Endothelial cell of umbilical vein (primary cell): ENCODE results near the gene HOXB4. TPM values are rescaled to one million over a fixed set of nuclear protein-coding genes. Genes with fewer than 3 reads are reported as not detected.

Source experiments
- BruUV-seq: library from RNA; stranded (reverse); fragments of 400-500 nt; replicated peaks from 2 replicates; lab custom pipeline; 2021; lab: Mats Ljungman, UMichigan
- CTCF ChIA-PET: fragments of 300-600, 350-600 bp; sonication (Branson Sonifier 250); formaldehyde crosslinking; loops from one replicate; lab custom pipeline; 2021; ENCODE audit warnings: antibody characterized with exemption, inconsistent platforms; lab: Charles Lee
- POLR2A ChIA-PET: fragments of 300-600, 350-600 bp; sonication (Branson Sonifier 250); formaldehyde crosslinking; loops from one replicate; lab custom pipeline; 2021; ENCODE audit warnings: antibody characterized with exemption, inconsistent platforms; lab: Charles Lee
- DNase-seq: peaks from one replicate; pipeline ENCODE4 v3.0.0-alpha.2; 2011; ENCODE audit warnings: low read depth, low spot score
- FAIRE-seq: peaks from 2 replicates; lab custom pipeline; 2011; peaks lifted over from hg19 to GRCh38; lab: Jason Lieb, UNC
- H2AFZ ChIP-seq: 2 replicates; pipeline ENCODE4 v1.6.0; 2012; ENCODE audit warnings: low read depth, low read length, control low read depth, inconsistent platforms
- H3K27ac ChIP-seq: 2 replicates; pipeline ENCODE4 v1.5.1; 2011; ENCODE audit warnings: low read depth, mild to moderate bottlenecking, control low read depth, low read length, moderate library complexity; ENCODE audit not compliant: insufficient read depth
- H3K27me3 ChIP-seq, 2 experiments: 2 replicates each; pipeline versions ENCODE4 v1.6.0 to v1.6.1; 2011; ENCODE audit warnings: low read length in 2 of 2, mixed read lengths in 1 of 2; ENCODE audit not compliant: control insufficient read depth in 2 of 2, insufficient read depth in 2 of 2
- H3K36me3 ChIP-seq, 2 experiments: 2 replicates in 1 of 2; 3 replicates in 1 of 2; pipeline ENCODE4 v1.5.1; 2011; ENCODE audit warnings: low read length in 2 of 2, mild to moderate bottlenecking in 1 of 2, moderate library complexity in 1 of 2; ENCODE audit not compliant: control insufficient read depth in 2 of 2, insufficient read depth in 2 of 2; ENCODE audit errors: extremely low read depth in 1 of 2
- H3K4me1 ChIP-seq: 3 replicates; pipeline ENCODE4 v1.5.1; 2011; ENCODE audit warnings: mild to moderate bottlenecking, low read length; ENCODE audit not compliant: control insufficient read depth, insufficient read depth; ENCODE audit errors: extremely low read depth
- H3K4me2 ChIP-seq: 2 replicates; pipeline ENCODE4 v1.6.1; 2011; ENCODE audit warnings: low read length, control low read depth, mixed read lengths; ENCODE audit not compliant: insufficient read depth
- H3K4me3 ChIP-seq, 3 experiments: fragments of 200-600 bp in 1 of 3; sonication (generic), shearing (Covaris generic) in 1 of 3; replicated peaks in 1 of 3; 2 replicates each; pipeline ENCODE4 v1.5.1; 2011 to 2016; ENCODE audit warnings: control low read depth in 3 of 3, low read length in 3 of 3, mild to moderate bottlenecking in 2 of 3, inconsistent platforms in 1 of 3, low read depth in 1 of 3, moderate library complexity in 1 of 3; ENCODE audit not compliant: insufficient read depth in 1 of 3
- H3K79me2 ChIP-seq: 2 replicates; pipeline ENCODE4 v1.6.0; 2012; ENCODE audit warnings: low read length, inconsistent platforms; ENCODE audit not compliant: control insufficient read depth, insufficient read depth
- H3K9ac ChIP-seq: replicated peaks from 2 replicates; pipeline ENCODE3; 2011; ENCODE audit warnings: low read length, control low read depth; ENCODE audit not compliant: insufficient read depth; ENCODE audit errors: extremely low read depth
- H3K9me1 ChIP-seq: replicated peaks from 3 replicates; pipeline ENCODE4 v1.6.0; 2011; ENCODE audit warnings: mild to moderate bottlenecking, low read length; ENCODE audit not compliant: control insufficient read depth, insufficient read depth; ENCODE audit errors: extremely low read depth
- H3K9me3 ChIP-seq: replicated peaks from 2 replicates; pipeline ENCODE4 v1.5.1; 2012; ENCODE audit warnings: low read length, inconsistent platforms; ENCODE audit not compliant: control insufficient read depth, insufficient read depth
- H4K20me1 ChIP-seq: replicated peaks from 2 replicates; pipeline ENCODE3; 2011; ENCODE audit warnings: mild to moderate bottlenecking, low read length; ENCODE audit not compliant: control insufficient read depth, insufficient read depth; ENCODE audit errors: extremely low read depth
- EZH2 ChIP-seq: IDR thresholded peaks from 2 replicates; pipeline ENCODE4 v1.6.1; 2012; ENCODE audit warnings: borderline replicate concordance, low read depth, mild to moderate bottlenecking, moderate library complexity, low read length, inconsistent platforms; ENCODE audit not compliant: severe bottlenecking
- FOS ChIP-seq: IDR thresholded peaks from 2 replicates; pipeline ENCODE4 v1.6.1; 2011; ENCODE audit warnings: mild to moderate bottlenecking, low read length, moderate library complexity, borderline replicate concordance; ENCODE audit not compliant: insufficient read depth
- GATA2 ChIP-seq: IDR thresholded peaks from 2 replicates; pipeline ENCODE4 v1.7.0; 2011; ENCODE audit warnings: low read depth, mild to moderate bottlenecking, moderate library complexity, mixed read lengths, low read length; ENCODE audit not compliant: insufficient read length, insufficient read depth
- MYC ChIP-seq: IDR thresholded peaks from one replicate; pipeline ENCODE4 v1.6.1; 2011; ENCODE audit warnings: mild to moderate bottlenecking, low read depth, low read length
- POLR2A ChIP-seq: IDR thresholded peaks from 2 replicates; pipeline ENCODE4 v1.6.1; 2012; ENCODE audit warnings: low read depth, mild to moderate bottlenecking, control low read depth, low read length
- POLR2AphosphoS5 ChIP-seq: IDR thresholded peaks from 2 replicates; pipeline ENCODE4 v1.6.1; 2012; ENCODE audit warnings: low read depth, mild to moderate bottlenecking, control low read depth, low read length, moderate library complexity; ENCODE audit not compliant: insufficient read depth
- dilution Hi-C: fragments of 300-500 bp; cut with MboI; formaldehyde crosslinking; loops from one replicate; pipeline ENCODE4 v1.15.0; 2019; ENCODE audit warnings: low sequenced_read_pairs; ENCODE audit not compliant: extremely low pct_ligation_motif_present
- intact Hi-C: fragments of 100-400 bp; cut with micrococcal nuclease; formaldehyde crosslinking; loops from one replicate; pipeline ENCODE4 v1.10.0; 2022
- polyA plus RNA-seq, 4 experiments: library from polyadenylated mRNA; depleted of rRNA in 3 of 4; stranded (reverse) in 3 of 4; unstranded in 1 of 4; fragments of >200 nt; gene quantifications; 2 replicates each; pipeline versions ENCODE4 v1.2.1 to v1.2.3, GENCODE V29; 2011 to 2012; ENCODE audit warnings: missing spikeins in 1 of 4
- total RNA-seq: library from RNA; stranded (reverse); gene quantifications from 2 replicates; pipeline ENCODE4 v1.2.3, GENCODE V29; 2021
- TF ChIP-seq, protein P1 (sequence below), 2 donors: IDR thresholded peaks; 1 replicate in 1 of 2; 2 replicates in 1 of 2; pipeline ENCODE4 v1.5.1; 2011; ENCODE audit warnings: low read length in 2 of 2, mild to moderate bottlenecking in 2 of 2, moderate library complexity in 2 of 2, control low read depth in 1 of 2, inconsistent platforms in 1 of 2, low read depth in 1 of 2; ENCODE audit not compliant: insufficient read depth in 1 of 2; ENCODE audit errors: extremely low read depth in 1 of 2
- TF ChIP-seq, protein P2 (sequence below): IDR thresholded peaks from 2 replicates; pipeline ENCODE4 v1.6.1; 2011; ENCODE audit not compliant: insufficient read depth, insufficient read length

HOXB4 gene
- total and polyA plus RNA-seq, 2 donors (not counting 3 experiments of a cell fraction or from before 2014, with no cell fraction given), result 4.6 to 13.1 TPM

DNA sequence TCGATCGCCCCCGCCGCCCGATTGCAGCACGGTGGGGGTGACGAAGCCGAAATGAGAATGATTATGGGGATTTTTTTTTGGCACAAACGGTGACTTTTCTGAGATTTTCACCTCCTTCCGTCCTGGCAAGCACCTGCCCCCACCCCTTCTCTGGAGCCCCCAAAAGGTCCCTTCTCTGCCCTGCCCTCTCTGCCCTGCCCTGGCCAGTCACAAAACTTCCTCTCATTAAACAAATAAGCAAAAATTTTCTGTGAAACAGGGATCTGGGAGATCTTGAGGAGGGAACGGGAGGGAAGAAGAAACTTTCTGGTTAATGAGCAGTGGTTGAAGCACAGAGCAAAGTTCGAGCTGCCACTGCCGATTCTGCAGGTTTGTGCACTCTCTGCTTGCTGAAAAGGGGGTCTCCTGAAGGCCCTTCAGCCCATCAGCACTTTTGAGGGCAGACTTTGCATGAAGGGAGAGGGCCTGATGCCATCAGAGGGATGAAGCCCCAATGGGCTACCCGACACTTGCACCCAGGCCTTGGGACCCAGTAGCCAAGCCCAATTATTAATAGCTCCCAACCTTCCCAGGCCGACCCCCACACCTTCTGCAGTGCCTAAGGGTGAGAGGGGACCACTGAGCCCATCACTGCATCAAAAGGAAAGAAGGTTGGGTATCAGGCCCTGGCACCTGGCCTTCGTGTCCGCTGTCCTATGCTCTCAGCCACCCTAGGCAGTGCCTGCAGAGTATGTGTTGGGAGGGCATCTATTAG, 38.0 kb upstream of the HOXB4 start:
- Histone ChIP-seq H3K27me3 (peaks cover 43 to 57% of the 10 kb centered on the region in 2 experiments), H3K9me1 (no peaks in the 10 kb centered on the region), H3K79me2 (peaks cover 7% of the 10 kb centered on the region), H3K9ac (no peak overlapping the region), H4K20me1 (no peaks in the 10 kb centered on the region), H3K4me2 (no peak overlapping the region), H3K36me3 (no peaks in the 10 kb centered on the region), H3K4me1 (peaks cover 37% of the 10 kb centered on the region), H3K27ac (no peak overlapping the region), H3K4me3 (no peak overlapping the region), H2AFZ (no peak overlapping the region), H3K9me3 (no peaks in the 10 kb centered on the region)
- dilution Hi-C loops (no loop called here), intact Hi-C loops (loop anchor here (5.0 kb wide), 2 partner anchors 464 to 479 kb away; no protein-coding TSS in a partner anchor)
- CTCF ChIA-PET, result interaction anchor here (0.8 to 4.9 kb wide), 5 partner anchors 9 to 356 kb away, joined by 3 to 26 read pairs (median 3); no protein-coding TSS in a partner anchor
- POLR2A ChIA-PET, result no interaction called here
- FAIRE-seq (no peak), DNase-seq (no peak)
- no peak for TF ChIP-seq GATA2
- TF ChIP-seq, protein P1, sequence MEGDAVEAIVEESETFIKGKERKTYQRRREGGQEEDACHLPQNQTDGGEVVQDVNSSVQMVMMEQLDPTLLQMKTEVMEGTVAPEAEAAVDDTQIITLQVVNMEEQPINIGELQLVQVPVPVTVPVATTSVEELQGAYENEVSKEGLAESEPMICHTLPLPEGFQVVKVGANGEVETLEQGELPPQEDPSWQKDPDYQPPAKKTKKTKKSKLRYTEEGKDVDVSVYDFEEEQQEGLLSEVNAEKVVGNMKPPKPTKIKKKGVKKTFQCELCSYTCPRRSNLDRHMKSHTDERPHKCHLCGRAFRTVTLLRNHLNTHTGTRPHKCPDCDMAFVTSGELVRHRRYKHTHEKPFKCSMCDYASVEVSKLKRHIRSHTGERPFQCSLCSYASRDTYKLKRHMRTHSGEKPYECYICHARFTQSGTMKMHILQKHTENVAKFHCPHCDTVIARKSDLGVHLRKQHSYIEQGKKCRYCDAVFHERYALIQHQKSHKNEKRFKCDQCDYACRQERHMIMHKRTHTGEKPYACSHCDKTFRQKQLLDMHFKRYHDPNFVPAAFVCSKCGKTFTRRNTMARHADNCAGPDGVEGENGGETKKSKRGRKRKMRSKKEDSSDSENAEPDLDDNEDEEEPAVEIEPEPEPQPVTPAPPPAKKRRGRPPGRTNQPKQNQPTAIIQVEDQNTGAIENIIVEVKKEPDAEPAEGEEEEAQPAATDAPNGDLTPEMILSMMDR (IDR thresholded peaks at IDR 0.05; ENCODE audit: extremely low read depth in 1 of 2, insufficient read depth in 1 of 2, low read depth in 1 of 2, low read length in 2 of 2), result no peak
- TF ChIP-seq, protein P2, sequence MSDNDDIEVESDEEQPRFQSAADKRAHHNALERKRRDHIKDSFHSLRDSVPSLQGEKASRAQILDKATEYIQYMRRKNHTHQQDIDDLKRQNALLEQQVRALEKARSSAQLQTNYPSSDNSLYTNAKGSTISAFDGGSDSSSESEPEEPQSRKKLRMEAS, result no peak
- no peak for TF ChIP-seq POLR2AphosphoS5
- no peak for TF ChIP-seq EZH2
- no peak for TF ChIP-seq POLR2A
- TF ChIP-seq MYC, result no peak
- TF ChIP-seq FOS, result no peak
- BruUV-seq, result no TSS peak
